Activated CD8-positive, alpha-beta T cell treated with anti-CD3 and anti-CD28 coated beads for 36 hours (primary cell): ENCODE data around the gene UCN. TPM values are rescaled to one million over a fixed set of nuclear protein-coding genes. Genes with fewer than 3 reads are reported as not detected.
"Not testable (repeated sequence)": the region's sequence is repeated elsewhere in the genome, so short reads cannot be mapped to it uniquely, and the experiment has no call there.

Experiments
- ATAC-seq: fragments of 200-7000 bp; cut with Tn5 transposase; one replicate; pipeline ENCODE4 v1.10.0; 2021; ENCODE audit warnings: mild to moderate bottlenecking, moderate library complexity
- CTCF ChIA-PET: fragments of 350-600 bp; sonication (Branson Sonifier 250); formaldehyde crosslinking; loops from one replicate; lab custom pipeline; 2021; ENCODE audit warnings: antibody characterized with exemption; lab: Charles Lee
- POLR2A ChIA-PET: fragments of 350-600 bp; sonication (Branson Sonifier 250); formaldehyde crosslinking; loops from one replicate; lab custom pipeline; 2021; ENCODE audit warnings: antibody characterized with exemption; lab: Charles Lee
- DNase-seq: peaks from one replicate; pipeline ENCODE4 v3.0.0-alpha.2; 2020
- H3K27ac Mint-ChIP-seq: one replicate; pipeline ENCODE4 v1.8.0; 2021; ENCODE audit warnings: mild to moderate bottlenecking, mixed read lengths
- H3K27me3 Mint-ChIP-seq: one replicate; pipeline ENCODE4 v1.8.0; 2021; ENCODE audit warnings: mixed read lengths
- H3K36me3 Mint-ChIP-seq: one replicate; pipeline ENCODE4 v1.8.0; 2021; ENCODE audit warnings: low read depth, mixed read lengths
- H3K4me1 Mint-ChIP-seq: one replicate; pipeline ENCODE4 v1.8.0; 2021; ENCODE audit warnings: low read depth, mixed read lengths
- H3K4me3 Mint-ChIP-seq: one replicate; pipeline ENCODE4 v1.8.0; 2021; ENCODE audit warnings: mild to moderate bottlenecking, moderate library complexity, mixed read lengths
- H3K9me3 Mint-ChIP-seq: one replicate; pipeline ENCODE4 v1.8.0; 2021; ENCODE audit warnings: mixed read lengths
- intact Hi-C: fragments of 100-400 bp; cut with micrococcal nuclease; formaldehyde crosslinking; loops from one replicate; pipeline ENCODE4 v1.10.0; 2022
- total RNA-seq, 2 experiments: library from RNA; stranded (reverse); gene quantifications; one replicate each; pipeline ENCODE4 v1.2.3, GENCODE V29; 2021
- TF ChIP-seq, protein P1 (sequence below): fragments of 200-600 bp; IDR thresholded peaks from one replicate; pipeline ENCODE4 v1.8.0; 2022; ENCODE audit warnings: antibody characterized with exemption, mild to moderate bottlenecking

UCN gene
- total RNA-seq, 2 experiments from 2014 or later: 2.5 to 2.7 TPM

DNA sequence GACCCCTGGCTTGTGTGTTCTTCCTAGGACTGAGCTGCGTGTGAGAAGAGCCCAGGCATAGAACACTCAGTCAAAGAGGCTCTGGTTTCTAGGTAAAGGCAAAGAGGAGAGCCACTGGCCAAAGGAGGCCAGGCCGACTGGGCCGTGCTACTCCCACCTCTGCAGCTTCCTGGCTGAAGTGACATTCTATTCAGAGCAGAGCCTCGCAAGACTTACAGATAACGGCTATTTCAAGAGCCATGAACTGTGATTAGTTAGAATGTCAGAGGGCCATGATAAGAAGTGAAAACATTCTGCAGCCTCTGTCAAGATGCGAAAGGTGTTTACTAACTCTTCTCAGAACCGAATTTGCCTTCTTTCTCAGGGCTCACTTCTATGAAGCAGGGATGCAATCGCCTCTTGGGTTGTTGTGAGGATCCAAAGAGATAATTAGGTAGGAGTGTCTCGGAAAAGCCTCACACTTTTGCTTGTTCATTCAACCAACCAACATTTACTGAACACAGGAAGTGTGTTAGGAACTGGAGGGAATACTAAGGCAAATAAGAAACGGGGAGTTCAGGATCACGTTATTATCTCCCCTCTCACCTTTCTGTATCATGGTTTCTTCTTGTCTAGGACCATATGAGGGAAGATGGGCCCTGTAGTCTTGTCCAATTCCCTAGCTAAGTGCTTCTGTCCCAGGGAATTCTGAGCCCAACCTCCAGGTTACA is 36.5 kb downstream of the UCN start:
- Mint-ChIP-seq H3K9me3 (no peaks in the 10 kb centered on the region), H3K27me3 (peaks cover 4% of the 10 kb centered on the region), H3K4me3 (no peak overlapping the region), H3K4me1 (no peaks in the 10 kb centered on the region), H3K27ac (no peak overlapping the region), H3K36me3 (no peaks in the 10 kb centered on the region)
- DNase-seq (no peak), ATAC-seq (no peak)
- intact Hi-C loops: no loop called here
- ChIA-PET CTCF (interaction anchor here (0.6 to 4.4 kb wide), 6 partner anchors 8 to 31 kb away, joined by 3 to 30 read pairs (median 8); no protein-coding TSS in a partner anchor), POLR2A (interaction anchor here (1.4 kb wide), 1 partner anchor 24 kb away, joined by 3 read pairs; no protein-coding TSS in a partner anchor)
- TF ChIP-seq, protein P1, sequence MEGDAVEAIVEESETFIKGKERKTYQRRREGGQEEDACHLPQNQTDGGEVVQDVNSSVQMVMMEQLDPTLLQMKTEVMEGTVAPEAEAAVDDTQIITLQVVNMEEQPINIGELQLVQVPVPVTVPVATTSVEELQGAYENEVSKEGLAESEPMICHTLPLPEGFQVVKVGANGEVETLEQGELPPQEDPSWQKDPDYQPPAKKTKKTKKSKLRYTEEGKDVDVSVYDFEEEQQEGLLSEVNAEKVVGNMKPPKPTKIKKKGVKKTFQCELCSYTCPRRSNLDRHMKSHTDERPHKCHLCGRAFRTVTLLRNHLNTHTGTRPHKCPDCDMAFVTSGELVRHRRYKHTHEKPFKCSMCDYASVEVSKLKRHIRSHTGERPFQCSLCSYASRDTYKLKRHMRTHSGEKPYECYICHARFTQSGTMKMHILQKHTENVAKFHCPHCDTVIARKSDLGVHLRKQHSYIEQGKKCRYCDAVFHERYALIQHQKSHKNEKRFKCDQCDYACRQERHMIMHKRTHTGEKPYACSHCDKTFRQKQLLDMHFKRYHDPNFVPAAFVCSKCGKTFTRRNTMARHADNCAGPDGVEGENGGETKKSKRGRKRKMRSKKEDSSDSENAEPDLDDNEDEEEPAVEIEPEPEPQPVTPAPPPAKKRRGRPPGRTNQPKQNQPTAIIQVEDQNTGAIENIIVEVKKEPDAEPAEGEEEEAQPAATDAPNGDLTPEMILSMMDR: no peak

DNA sequence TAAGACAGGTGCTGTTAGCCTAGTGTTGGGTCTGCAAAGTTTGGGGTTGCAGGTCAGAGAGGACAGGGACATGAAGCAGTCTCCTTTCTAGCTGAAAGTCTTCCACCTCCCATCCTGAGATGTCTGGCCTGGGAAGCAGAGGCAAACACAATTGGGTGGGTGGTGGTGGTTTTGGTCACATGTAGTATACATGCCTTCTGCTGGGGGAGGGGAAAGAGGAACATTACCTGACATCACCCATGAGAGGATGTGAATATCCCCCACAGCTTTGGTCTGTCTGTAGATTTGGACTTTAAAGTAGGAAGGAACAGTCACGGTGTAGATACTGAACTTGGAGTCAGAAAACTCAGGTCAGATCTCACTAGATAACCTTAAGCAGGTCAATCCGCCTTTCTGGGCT is 37.6 kb downstream of the UCN start:
- intact Hi-C loops: no loop called here
- Mint-ChIP-seq H3K4me1 (no peaks in the 10 kb centered on the region), H3K4me3 (no peak overlapping the region), H3K9me3 (no peaks in the 10 kb centered on the region), H3K27me3 (peaks cover 4% of the 10 kb centered on the region), H3K36me3 (no peaks in the 10 kb centered on the region), H3K27ac (no peak overlapping the region)
- ATAC-seq: peak; percentile 49
- TF ChIP-seq, protein P1: no peak
- peak; percentile 13 for DNase-seq
- CTCF ChIA-PET: interaction anchor here (0.6 to 4.4 kb wide), 4 partner anchors 10 to 32 kb away, joined by 3 to 30 read pairs (median 6); no protein-coding TSS in a partner anchor
- POLR2A ChIA-PET: interaction anchor here (1.4 kb wide), 1 partner anchor 23 kb away, joined by 3 read pairs; no protein-coding TSS in a partner anchor

DNA sequence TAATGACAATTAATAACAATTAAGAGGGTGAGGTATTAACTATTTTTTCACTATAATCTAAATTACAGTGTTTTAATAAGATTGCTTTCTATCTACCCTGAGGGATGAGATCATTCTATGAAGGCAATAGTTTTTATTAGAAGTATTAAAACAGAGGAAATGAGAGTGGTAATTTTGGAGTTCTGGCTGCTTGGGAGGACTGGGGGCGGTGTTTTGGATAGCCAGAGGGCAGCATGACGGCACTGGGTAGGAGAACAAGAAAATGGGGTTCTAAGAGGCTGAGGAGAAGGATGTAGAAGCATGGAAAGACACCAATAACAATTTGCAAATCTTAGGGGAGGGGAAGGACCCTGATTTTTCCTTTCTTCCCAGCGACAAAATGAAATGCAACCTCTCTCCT is 38.1 kb downstream of the UCN start:
- peaks cover 5% of the 10 kb centered on the region for H3K4me1 Mint-ChIP-seq
- POLR2A ChIA-PET: interaction anchor here (1.4 kb wide), 1 partner anchor 22 kb away, joined by 3 read pairs; no protein-coding TSS in a partner anchor
- H3K27me3 Mint-ChIP-seq: peaks cover 4% of the 10 kb centered on the region
- TF ChIP-seq, protein P1: no peak
- intact Hi-C loops: no loop called here
- no peaks in the 10 kb centered on the region for H3K36me3 Mint-ChIP-seq
- CTCF ChIA-PET: interaction anchor here (1.6 to 4.4 kb wide), 2 partner anchors 10 to 33 kb away, joined by 7 to 30 read pairs; no protein-coding TSS in a partner anchor
- no peak for DNase-seq
- no peak overlapping the region for H3K4me3 Mint-ChIP-seq
- no peak for ATAC-seq
- no peak overlapping the region for H3K27ac Mint-ChIP-seq
- no peaks in the 10 kb centered on the region for H3K9me3 Mint-ChIP-seq

DNA sequence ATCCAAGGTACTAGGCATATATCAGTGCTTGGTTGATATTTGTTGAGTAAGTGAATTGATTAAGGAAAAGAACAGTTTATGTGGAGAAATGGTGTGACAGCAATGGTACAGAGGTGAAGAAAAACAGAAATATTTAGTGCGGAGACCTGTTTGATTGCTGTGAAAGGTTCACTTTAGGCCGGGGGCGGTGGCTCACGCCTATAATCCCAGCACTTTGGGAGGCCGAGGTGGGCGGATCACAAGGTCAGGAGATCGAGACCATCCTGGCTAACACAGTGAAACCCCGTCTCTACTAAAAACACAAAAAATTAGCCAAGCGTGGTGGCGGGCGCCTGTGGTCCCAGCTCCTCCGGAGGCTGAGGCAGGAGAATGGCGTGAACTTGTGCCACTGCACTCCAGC is 39.9 kb downstream of the UCN start:
- intact Hi-C loops, H3K36me3 Mint-ChIP-seq, H3K27ac Mint-ChIP-seq, POLR2A ChIA-PET, DNase-seq, H3K9me3 Mint-ChIP-seq, ATAC-seq, H3K4me3 Mint-ChIP-seq: not testable (repeated sequence)
- Mint-ChIP-seq H3K4me1 (peaks cover 18% of the 10 kb centered on the region), H3K27me3 (peaks cover 17% of the 10 kb centered on the region)
- CTCF ChIA-PET: interaction anchor here (5.5 kb wide), 1 partner anchor 12 kb away, joined by 76 read pairs; the partner anchor contains the start of gene TRIM54

DNA sequence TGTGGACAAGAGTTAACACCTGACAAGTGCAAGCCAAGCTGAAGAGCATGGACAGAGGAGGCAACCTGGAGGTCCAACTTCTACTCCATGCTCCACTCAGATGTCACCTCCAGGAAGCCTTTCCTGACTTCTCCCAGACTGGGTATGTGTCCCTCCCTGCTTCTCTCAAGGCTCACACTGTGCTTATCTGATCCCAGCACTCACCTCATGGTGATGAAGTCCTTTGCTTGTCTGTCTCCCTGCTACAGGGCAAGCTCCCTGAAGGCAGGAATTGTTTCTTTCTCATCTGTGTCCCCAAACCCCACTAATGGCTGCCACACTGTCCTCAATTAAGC is 42.7 kb downstream of the UCN start:
- Mint-ChIP-seq H3K27me3 (peaks cover 35% of the 10 kb centered on the region), H3K9me3 (no peaks in the 10 kb centered on the region), H3K4me3 (peak overlapping the region; percentile 28), H3K27ac (no peak overlapping the region), H3K36me3 (no peaks in the 10 kb centered on the region), H3K4me1 (peaks cover 24% of the 10 kb centered on the region)
- ATAC-seq (no peak), DNase-seq (no peak)
- TF ChIP-seq, protein P1: no peak
- CTCF ChIA-PET: interaction anchor here (0.7 to 5.5 kb wide), 13 partner anchors 8 to 418 kb away, joined by 3 to 76 read pairs (median 5); partner anchors contain the start of genes ABHD1 and TRIM54
- POLR2A ChIA-PET: interaction anchor here (0.8 to 1.6 kb wide), 5 partner anchors 14 to 104 kb away, joined by 3 to 7 read pairs (median 3); partner anchors contain the start of genes EIF2B4 and SNX17
- intact Hi-C loops: no loop called here
